HepG2 (cell line): ENCODE data around the gene TAS2R8.

Experiments
- KAT2B ChIP-seq: fragments of 150-350 bp; IDR thresholded peaks from 2 replicates; pipeline ENCODE4 v1.6.1; 2014; ENCODE audit warnings: low read depth, low read length, borderline replicate concordance
- NR2F2 ChIP-seq: IDR thresholded peaks from 2 replicates; pipeline ENCODE4 v1.6.1; 2012; ENCODE audit warnings: low read depth, inconsistent platforms, borderline replicate concordance
- ZNF207 ChIP-seq: fragments of 450-650 bp; IDR thresholded peaks from 2 replicates; pipeline ENCODE4 v1.6.1; 2016; ENCODE audit warnings: antibody characterized with exemption, borderline replicate concordance

- TF ChIP-seq ZNF207 (no peak), NR2F2 (no peak), KAT2B (no peak)
Measured at GRCh38 chr12:10829994-10830393, 22.9 kb upstream of the TAS2R8 start.
